GM18907 (cell line): ENCODE measurements around the gene TADA2A.
"Not testable (repeated sequence)": the region's sequence is repeated elsewhere in the genome, so short reads cannot be mapped to it uniquely, and the experiment has no call there.

Experiments
- ATAC-seq: cut with Tn5 transposase; IDR thresholded peaks from one replicate; pipeline ENCODE4 v1.9.1; 2021; ENCODE audit warnings: mild to moderate bottlenecking, moderate library complexity; ENCODE audit not compliant: unreplicated experiment

Gene TADA2A

DNA sequence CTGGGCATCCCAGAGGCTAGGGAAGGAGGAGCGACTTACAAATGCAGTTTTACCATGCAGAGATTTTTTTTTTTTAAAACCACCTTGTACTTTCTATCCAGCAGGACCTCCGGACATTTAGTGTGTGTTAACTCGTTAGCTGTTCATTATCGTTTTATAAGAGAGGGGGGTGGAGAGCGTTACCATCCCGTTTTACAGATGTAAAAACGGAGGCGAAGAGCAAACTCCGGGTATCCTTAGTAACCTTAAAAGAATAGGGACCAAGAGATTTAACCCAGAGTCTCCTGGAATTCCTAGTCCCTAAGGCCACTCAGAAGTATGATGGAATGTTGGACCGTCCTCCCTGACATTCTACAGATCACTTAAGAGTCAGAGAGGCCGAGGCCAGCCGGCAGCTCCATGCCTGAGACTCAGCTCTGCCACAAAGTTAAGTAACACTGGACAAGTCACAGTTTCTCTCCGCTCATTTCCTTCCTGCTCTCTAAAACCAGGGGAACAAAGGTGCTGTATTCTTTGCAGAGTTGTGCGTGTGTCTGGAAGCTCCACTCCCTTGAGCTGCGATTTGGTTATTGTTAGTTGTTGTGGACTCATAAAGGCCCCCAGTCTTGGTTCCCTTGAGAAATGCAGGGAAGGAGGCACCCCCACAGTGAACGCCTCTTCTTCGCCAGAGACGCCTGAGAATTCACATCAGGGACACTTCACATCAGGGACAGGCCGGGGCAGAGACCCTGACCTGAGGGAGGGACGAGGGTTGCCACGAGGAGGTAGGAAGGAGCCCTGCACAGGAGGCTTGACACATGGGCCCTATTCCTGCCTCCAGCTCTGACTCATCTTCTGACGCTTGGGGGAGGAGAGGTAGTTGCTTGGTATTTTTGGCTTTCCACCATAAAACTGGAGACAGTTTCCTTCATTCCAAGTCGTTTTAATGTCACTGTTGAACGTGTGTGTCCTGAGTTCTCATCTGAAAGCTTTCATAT, 84.2 kb downstream of the TADA2A start:
- no peak for ATAC-seq

DNA sequence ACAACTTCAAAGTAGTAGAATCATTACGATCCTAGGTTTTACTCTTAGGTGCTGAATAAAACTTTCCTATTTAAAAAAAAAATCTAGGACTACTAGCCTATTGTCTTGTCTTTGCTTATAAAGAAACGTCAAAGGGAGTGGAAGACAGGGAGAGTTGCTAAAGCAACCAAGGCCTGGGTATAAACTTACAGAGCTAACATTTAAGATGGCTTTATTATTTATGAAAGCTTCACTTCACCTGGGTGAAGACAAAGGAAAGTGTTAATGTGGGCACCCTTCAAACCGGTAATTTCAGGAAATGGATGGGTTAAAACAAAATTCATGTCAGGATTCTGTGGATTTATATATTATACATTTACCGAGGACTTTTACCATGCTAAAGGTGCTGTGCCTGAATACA, 85.5 kb downstream of the TADA2A start:
- no peak for ATAC-seq

DNA sequence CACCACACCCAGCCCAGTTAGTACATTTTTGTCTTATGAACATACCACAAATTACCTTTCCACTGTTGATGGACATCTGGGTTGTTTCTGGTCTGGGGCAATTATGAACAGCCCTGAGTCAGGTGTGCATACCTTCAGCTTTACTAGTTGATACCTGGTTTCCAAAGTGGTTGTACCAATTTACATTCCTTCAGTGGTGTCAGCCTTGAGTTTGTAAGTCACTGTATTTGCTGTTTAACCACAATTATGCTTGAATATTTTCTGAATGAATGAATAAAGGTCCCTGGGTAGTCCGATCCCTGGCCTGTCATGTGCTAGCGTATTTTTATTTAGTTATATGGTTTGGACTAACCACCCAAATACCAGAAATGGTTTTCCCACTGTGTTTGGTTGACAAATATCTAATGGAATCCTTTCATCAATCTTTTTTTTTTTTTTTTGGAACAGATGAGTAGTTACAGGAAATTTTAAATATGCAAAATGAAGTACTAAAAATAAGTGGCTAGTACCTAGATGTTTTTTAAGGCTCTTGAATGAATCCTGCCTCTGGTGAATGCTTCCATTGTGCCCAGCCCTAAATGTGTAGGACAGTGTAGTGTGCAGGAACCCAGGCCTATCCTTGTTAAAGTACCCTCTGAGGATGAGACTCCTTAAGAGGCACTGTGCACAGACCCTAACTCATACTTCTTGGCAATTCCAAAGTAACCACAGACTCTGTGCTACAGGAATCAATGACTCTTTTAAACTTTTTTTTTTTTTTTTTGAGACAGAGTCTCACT, 86.8 kb downstream of the TADA2A start:
- no peak for ATAC-seq

DNA sequence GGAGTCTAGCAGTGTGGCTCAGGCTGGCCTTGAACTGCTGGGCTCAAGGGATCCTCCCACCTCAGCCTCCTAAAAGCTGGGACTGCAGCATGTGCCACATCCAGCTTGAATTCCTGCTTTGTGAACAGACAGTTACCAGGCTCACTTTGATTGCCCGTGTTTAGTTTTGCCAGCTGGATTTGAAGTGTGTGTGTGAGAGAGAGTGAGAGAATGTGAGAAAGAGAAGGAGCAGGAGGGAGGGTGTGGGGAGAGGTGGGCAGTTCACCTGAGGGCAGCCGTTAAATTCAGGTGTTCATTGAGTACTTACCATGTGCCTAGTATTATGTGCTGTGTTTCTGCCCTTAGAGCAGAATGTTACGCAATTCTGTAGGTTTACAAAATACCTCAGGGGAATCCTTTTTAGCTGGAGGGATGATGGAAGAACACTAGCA, 87.7 kb downstream of the TADA2A start:
- no peak for ATAC-seq

DNA sequence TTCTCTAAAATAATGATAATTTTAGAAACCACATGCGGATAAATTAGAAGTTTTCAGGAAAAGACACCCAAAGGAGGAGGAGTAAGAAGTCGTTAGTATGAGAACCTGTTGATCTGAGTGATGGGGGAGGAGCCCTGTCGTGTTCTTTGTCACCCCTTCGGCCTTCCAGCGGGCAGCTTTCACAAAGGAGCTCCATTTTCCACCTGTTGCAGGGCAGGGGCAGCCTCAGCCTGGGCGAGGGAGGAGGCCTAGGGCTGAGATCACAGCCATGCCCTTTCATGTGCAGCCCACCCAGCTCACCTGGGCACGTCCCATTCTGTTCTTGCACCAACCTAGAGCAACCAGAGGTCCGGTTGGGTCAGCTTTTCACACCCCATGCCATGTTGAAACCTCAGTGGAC, 88.3 kb downstream of the TADA2A start:
- no peak for ATAC-seq

DNA sequence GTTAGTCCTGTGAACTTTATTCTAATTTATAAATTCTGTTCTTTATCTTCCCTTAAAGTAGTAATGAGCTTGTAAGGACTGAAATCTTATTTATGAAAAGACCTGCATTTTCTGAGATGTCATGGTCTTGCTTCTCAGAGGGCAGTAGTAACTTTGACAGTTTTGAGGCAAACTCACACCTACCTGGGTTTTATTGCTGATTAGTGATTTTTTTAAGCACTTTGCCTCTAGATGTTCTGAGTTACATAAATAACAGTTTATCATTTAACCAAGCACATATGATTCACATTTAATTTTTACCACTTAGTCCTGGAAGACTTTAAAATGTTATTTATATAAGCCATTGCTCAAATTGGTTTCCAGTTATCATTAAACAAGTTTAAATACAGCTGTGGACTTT, 93.7 kb downstream of the TADA2A start:
- no peak for ATAC-seq

DNA sequence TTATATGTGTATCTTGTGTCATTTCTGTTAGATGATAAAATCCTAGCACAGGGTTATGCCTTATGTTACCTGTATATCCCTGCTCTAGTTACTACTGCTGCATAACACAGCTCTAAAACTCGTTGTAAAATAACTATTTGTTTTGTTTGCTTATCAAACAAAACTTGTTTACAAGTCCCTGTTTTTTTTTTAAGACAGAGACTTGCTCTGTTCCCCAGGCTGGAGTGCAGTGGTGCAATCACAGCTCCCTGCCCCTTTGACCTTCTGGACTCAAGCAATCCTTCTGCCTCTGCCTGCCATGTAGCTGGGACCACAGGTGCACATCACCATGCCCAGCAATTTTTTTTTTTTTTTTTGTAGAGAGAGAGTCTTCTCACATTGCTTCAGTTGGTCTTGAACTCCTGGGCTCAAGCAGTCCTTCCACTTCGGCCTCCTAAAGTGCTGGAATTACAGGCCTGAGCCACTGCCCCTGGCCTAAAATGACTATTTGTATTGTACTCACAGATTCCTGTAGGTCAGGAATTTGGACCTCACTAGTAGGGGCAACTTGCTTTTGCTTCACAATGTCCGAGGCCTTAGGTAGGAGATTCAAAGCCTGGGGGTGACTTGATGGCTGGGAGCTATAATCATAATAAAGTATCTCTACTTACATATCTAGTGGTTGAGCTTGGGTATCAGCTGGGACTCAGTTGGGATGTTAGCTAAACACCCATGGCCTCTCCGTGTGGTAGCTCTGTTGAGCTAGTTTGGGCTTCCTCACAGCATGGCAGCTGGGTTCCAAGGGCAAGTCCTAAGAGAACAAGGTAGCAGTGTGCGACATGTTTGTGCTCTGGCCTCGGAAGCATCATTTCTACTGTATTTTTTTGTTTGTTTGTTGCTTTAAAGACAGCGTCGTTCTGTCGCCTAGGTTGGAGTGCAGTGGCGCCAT, 95.6 kb downstream of the TADA2A start:
- no peak for ATAC-seq

DNA sequence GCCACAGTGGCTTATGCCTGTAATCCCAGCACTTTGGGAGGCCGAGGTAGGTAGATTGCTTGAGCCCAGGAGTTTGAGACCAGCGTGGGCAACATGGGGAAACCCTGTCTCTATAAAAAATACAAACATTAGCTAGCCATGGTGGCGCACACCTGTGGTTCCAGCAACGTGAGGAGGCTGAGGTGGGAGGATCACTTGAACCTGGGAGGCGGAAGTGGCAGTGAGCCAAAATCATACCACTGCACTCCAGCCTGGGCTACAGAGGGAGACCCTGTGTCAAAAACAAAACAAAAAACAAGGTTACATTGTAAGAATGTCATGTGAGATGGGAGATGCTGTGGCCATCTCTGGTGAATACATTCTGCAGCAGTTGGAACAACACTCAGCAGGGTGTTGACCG, 96.5 kb downstream of the TADA2A start:
- ATAC-seq: no peak

DNA sequence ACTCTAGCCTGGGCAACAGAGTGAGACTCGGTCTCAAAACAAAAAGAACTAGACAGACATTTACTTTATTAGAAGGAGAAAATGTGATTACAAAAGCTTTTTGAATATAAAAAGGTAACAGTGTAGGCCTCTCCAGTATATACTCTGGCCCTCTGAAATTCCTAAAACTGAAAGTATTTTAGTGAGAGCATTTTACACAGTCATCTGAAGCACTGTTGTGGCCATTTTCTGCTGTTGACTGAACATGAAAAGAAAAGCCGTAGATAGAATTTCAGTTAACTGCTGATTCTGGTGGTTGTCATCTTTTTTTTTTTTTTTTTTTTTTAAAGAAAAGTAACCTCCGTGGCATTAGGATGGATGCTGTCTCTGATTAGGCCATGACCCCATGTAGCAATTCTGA, 98.6 kb downstream of the TADA2A start:
- ATAC-seq: no peak

DNA sequence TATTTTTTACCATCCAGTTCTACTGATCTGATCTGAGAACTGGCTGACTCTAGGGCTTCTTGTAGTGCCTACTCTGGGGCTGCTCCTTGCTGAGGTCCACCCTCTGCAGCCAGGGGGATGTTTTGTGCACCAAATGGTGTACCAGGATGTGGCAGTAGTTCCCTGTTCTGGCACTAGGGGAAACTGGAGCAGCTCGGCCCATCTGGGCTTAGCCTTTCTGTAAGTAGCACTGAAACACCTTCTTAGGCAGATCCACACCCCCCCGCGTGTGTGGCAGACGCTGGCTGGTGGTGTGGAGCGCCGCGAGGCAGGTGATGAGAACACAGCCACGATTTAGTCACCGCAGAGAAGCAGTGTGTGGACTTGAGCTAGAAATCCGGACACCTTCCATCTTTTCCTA, 100.0 kb downstream of the TADA2A start:
- ATAC-seq: no peak

DNA sequence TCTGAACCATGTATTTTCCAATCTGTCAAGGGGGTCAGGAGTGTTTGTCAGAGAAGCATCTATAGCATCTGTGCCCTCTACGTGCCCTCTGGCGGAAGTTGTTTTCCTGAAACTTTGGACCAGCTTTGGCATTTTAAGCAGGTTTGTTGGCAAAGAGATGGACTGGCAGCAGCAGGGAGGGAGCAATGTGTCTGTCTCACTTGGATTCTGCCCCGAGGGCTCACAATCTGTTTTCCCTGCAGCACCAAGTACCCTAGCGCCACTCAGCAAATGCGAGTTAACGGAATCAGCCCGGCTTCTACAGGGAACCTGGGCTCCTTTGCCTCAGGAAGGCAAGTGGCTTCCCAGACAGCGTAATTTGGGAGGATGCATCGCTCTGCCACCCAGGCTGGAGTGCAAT, 100.4 kb downstream of the TADA2A start:
- ATAC-seq: no peak

DNA sequence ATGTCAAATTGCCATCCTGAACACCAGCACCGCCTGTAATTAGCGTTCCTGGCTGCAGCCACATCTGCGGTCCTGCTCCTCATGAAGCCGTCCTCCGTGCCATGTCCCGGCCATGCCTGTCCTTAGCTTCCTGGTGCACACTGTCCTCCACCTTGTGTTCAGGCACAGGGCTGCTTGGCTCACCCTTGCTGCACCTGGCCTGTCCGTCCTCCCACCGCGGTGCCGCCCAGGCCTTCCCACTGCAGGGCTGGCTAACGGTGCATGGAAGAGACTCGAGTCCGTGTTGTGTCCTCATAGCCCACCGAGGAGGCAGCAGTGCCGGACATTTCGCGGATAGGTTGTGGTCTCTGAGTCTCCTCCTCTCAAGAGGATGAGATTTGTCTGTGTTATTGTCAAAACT, 103.4 kb downstream of the TADA2A start:
- ATAC-seq: no peak

DNA sequence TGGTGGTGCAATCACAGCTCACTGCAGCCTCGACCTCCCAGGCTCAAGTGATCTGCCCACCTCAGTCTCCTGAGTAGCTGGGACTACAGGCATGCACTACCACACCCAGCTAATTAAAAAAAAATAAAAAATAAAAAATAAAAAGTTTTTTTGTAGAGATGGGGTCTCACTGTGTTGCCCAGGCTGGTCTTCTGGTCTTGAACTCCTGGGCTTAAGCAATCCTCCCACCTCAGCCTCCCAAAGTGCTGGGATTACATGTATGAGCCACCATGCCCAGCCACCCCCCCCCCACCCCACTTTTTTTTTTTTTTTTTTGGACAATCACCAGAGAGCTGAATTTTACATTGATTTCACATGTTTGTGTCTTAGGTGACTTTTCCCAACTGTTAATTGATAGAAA, 105.0 kb downstream of the TADA2A start:
- ATAC-seq: not testable (repeated sequence)

DNA sequence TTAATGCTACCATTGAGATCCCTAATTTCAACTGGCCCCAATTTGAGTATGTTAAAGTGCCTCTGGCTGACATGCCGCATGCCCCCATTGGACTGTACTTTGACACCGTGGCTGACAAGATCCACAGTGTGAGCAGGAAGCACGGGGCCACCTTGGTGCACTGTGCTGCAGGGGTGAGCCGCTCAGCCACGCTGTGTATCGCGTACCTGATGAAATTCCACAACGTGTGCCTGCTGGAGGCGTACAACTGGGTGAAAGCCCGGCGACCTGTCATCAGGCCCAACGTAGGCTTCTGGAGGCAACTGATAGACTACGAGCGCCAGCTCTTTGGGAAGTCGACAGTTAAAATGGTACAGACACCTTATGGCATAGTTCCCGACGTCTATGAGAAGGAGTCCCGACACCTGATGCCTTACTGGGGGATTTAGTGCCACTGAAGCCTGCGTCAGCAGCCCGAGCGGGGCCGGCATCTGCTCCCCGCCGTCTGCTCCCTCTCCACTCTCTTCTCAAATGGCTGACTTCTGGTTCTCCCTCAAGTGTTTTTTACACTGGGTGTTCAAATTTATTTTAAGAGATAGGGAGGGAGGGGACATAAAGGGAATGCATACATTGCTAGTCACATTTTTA, 105.9 kb downstream of the TADA2A start:
- no peak for ATAC-seq

DNA sequence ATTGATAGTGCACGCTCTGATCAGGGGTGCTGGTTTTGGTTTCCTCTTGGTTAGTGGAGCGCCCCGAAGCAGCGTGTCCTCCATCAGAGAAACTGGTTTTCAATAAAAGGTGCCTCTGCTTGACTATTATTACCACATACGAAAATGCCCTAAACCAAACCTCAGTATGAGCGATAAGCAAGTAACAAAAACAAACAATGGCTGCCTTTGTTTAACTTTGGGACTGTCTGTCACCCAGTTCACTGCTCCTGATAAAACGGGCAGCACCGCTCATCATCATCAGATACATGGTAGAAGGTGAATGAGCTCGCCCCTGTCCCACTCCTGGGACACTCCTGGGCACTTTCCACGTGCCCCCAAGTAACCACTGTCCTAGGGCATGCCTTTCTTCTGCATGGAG, 107.0 kb downstream of the TADA2A start:
- no peak for ATAC-seq

DNA sequence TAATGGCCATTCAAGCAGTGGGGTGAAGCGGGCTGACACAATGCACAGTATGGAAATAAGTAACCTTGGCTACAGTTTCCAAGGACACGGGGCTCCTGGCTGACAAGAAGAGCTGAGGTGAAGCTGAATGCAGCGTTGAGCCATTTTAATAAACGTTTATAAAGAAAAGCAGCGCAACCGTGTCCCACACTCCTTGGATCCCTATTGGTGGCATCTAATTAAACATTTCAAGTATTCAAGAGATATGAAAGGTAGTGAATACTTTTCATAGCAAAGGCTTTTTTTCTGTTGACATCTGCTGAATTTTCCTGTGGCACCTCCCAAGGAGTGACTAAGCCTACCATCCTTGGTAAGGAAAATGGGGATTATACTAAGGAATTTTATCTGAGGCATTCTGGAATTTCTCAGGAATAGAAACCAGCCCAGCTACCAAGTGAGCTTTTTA, 109.5 kb downstream of the TADA2A start:
- ATAC-seq: no peak

DNA sequence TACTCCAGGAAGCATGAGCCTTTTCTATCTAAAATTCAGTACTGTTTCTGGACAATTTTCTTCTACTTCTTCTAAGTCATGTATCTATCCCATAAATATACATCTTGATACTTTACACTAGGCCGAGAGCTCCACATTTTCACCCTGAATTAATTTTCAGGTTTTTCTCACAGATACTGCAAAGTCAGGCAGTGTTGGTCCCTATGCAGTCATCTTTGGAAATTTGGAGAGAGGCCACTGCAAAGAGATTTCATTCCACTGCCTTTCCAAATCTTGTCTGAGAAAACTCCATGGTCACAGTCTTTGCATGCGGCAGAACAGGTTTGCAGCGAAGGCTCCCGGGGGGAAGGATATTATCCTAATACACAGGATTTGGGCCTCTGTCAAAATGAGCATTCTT, 111.2 kb downstream of the TADA2A start:
- no peak for ATAC-seq

DNA sequence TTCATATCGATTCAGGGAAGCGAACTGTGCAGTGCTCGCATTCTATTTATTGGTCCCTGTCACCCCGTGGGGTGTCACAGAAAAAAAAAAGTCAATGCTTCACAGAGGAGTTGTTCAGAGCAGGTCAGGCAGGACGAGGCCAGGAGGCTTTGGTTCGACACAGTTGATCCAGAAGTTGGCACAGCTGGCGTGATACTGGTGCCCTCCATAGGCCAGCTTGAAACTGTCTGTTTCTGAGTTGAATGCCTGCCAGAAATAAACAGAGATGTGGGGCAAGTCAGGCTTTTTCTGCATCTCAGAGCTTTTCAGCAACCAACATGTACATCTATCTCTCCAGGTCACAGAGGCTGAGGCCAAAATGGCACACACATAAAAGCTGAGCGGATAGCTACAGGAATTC, 112.1 kb downstream of the TADA2A start:
- ATAC-seq: no peak

DNA sequence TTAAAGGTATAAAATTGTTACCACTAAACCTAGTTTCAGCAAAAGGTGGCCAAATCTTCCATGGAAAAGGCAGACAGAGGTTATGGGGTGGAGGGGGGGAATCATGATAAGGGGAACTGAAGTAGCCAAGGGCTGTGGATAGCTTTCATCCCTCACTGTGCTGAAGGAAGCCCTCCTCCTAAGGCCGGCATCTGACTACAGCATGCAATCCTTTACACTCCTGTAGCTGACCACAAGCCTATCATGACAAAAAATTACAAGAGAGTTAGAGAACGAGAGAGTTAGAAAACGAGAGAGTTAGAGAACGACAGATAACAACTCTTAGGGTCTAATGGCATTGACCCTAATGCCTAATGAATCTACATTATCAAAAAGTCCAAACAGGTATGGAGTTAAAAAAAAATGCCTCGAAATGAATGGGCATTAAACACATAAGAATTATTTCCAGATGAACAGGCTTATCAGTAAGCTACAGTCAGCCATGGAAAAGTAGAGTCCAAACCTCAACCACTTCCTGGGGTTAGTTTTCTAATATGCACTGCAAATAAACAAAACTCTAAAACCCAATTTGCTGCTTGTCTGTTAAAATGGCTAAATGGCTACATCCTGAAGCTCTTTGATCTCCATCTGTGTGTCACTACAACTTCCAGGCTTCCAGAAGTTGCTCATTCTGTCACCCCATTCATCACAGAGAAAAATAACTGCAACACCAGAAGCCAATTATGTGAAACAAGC, 112.7 kb downstream of the TADA2A start:
- no peak for ATAC-seq

DNA sequence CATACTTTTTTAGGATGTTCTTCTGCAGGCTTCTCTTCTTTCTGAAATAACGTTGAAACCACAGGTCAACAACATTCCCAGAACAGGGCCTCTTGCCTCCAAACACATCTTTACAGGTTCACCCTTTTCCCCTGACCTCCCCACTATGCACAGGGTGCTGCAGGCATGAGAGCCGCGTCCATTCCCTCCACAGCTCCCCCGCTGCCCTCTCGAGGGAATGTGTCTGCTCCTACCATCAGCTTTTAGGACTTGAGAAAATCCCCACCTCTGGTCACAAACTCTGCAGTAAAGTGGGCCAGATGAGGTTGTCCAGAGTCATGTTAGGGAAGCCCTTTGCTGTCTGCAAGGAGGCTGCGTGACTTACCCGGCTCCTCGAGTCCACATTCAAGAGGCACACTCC, 113.5 kb downstream of the TADA2A start:
- ATAC-seq: no peak
